H1 (cell line): ENCODE results near the gene ZNF768. TPM values are rescaled to one million over a fixed set of nuclear protein-coding genes. Genes with fewer than 3 reads are reported as not detected.

Source experiments
- CTCF ChIA-PET: fragments of 300-600 bp; sonication (Branson Sonifier 250); formaldehyde crosslinking; loops from one replicate; lab custom pipeline; 2021; ENCODE audit not compliant: partially characterized antibody; lab: Charles Lee
- POLR2A ChIA-PET: fragments of 300-600 bp; sonication (Branson Sonifier 250); formaldehyde crosslinking; loops from one replicate; lab custom pipeline; 2021; ENCODE audit warnings: inconsistent platforms; ENCODE audit not compliant: partially characterized antibody; lab: Charles Lee
- DNase-seq, 2 experiments: peaks; one replicate each; pipeline versions ENCODE4 v3.0.0 to v3.0.0-alpha.2; 2010 to 2022; ENCODE audit warnings: low spot score in 2 of 2, low read depth in 1 of 2, mixed read lengths in 1 of 2
- FAIRE-seq: peaks from 2 replicates; lab custom pipeline; 2011; peaks lifted over from hg19 to GRCh38; lab: Jason Lieb, UNC
- H2AFZ ChIP-seq: 2 replicates; pipeline ENCODE4 v1.8.1; 2012; ENCODE audit warnings: low read length, inconsistent platforms
- H2AK5ac ChIP-seq: 2 replicates; pipeline ENCODE4 v1.6.1; 2013; ENCODE audit warnings: low read depth, low read length
- H2BK120ac ChIP-seq: replicated peaks from 2 replicates; pipeline ENCODE3; 2013; ENCODE audit warnings: low read depth, low read length, inconsistent platforms
- H2BK12ac ChIP-seq: 2 replicates; pipeline ENCODE4 v1.6.1; 2013; ENCODE audit warnings: low read depth, low read length
- H2BK15ac ChIP-seq: 2 replicates; pipeline ENCODE4 v1.6.1; 2013; ENCODE audit warnings: low read length
- H2BK20ac ChIP-seq: 2 replicates; pipeline ENCODE4 v1.6.1; 2013; ENCODE audit warnings: low read length
- H2BK5ac ChIP-seq: 2 replicates; pipeline ENCODE4 v1.6.1; 2013; ENCODE audit warnings: low read depth, low read length
- H3K14ac ChIP-seq: 2 replicates; pipeline ENCODE4 v1.6.1; 2013; ENCODE audit warnings: inconsistent platforms; ENCODE audit not compliant: insufficient read length
- H3K18ac ChIP-seq: 2 replicates; pipeline ENCODE4 v1.6.1; 2013; ENCODE audit warnings: low read length; ENCODE audit errors: extremely low read depth
- H3K23ac ChIP-seq: 2 replicates; pipeline ENCODE4 v1.6.1; 2013; ENCODE audit warnings: inconsistent platforms; ENCODE audit not compliant: insufficient read length
- H3K23me2 ChIP-seq: 2 replicates; pipeline ENCODE4 v1.6.1; 2013; ENCODE audit warnings: low read depth, low read length
- H3K27ac ChIP-seq: 2 replicates; pipeline ENCODE4 v1.6.1; 2011; ENCODE audit warnings: low read depth, low read length, inconsistent platforms
- H3K27me3 ChIP-seq, 4 experiments: replicated peaks in 1 of 4; 1 replicate in 1 of 4; 2 replicates in 3 of 4; pipeline versions ENCODE4 v1.6.1 to v1.8.1; 2011 to 2013; ENCODE audit warnings: low read length in 3 of 4, mild to moderate bottlenecking in 3 of 4, inconsistent platforms in 2 of 4, mixed read lengths in 2 of 4, moderate library complexity in 1 of 4; ENCODE audit not compliant: control insufficient read depth in 3 of 4, insufficient read depth in 3 of 4; ENCODE audit errors: extremely low read depth in 1 of 4
- H3K36me3 ChIP-seq, 4 experiments: 2 replicates each; pipeline versions ENCODE4 v1.6.1 to v1.8.1; 2011 to 2013; ENCODE audit warnings: mild to moderate bottlenecking in 4 of 4, low read length in 3 of 4, moderate library complexity in 2 of 4, control low read depth in 1 of 4, inconsistent platforms in 1 of 4; ENCODE audit not compliant: insufficient read depth in 4 of 4, control insufficient read depth in 2 of 4
- H3K4ac ChIP-seq: replicated peaks from 2 replicates; pipeline ENCODE3; 2013; ENCODE audit warnings: low read length, low read depth, mixed read lengths, inconsistent platforms; ENCODE audit not compliant: insufficient read length
- H3K4me1 ChIP-seq, 4 experiments: replicated peaks in 1 of 4; 1 replicate in 1 of 4; 2 replicates in 3 of 4; pipeline versions ENCODE4 v1.6.1 to v1.8.1; 2011 to 2013; ENCODE audit warnings: low read length in 3 of 4, inconsistent platforms in 2 of 4, mixed read lengths in 1 of 4; ENCODE audit not compliant: insufficient read depth in 4 of 4, control insufficient read depth in 3 of 4
- H3K4me2 ChIP-seq, 2 experiments: 2 replicates each; pipeline versions ENCODE4 v1.6.1 to v1.8.1; 2011 to 2013; ENCODE audit warnings: low read depth in 2 of 2, low read length in 2 of 2, control low read depth in 1 of 2, inconsistent platforms in 1 of 2, mild to moderate bottlenecking in 1 of 2; ENCODE audit not compliant: insufficient read depth in 1 of 2
- H3K4me3 ChIP-seq, 4 experiments: fragments of 200-600, 300-600 bp in 1 of 4; sonication (generic), shearing (Covaris generic), sonication (Bioruptor Twin) in 1 of 4; 2 replicates each; pipeline versions ENCODE4 v1.5.1 to v1.8.1; 2011 to 2016; ENCODE audit warnings: low read length in 4 of 4, low read depth in 3 of 4, control low read depth in 2 of 4, inconsistent platforms in 2 of 4, mild to moderate bottlenecking in 2 of 4, mixed read lengths in 1 of 4, moderate library complexity in 1 of 4; ENCODE audit not compliant: insufficient read depth in 2 of 4; ENCODE audit errors: extremely low read depth in 1 of 4
- H3K56ac ChIP-seq: replicated peaks from 2 replicates; pipeline ENCODE3; 2013; ENCODE audit warnings: low read depth, mild to moderate bottlenecking, mixed read lengths, low read length, inconsistent platforms; ENCODE audit not compliant: insufficient read length
- H3K79me1 ChIP-seq: 2 replicates; pipeline ENCODE4 v1.6.1; 2013; ENCODE audit warnings: low read depth, low read length, control low read depth
- H3K79me2 ChIP-seq, 2 experiments: 2 replicates each; pipeline versions ENCODE4 v1.6.1 to v1.8.1; 2012 to 2013; ENCODE audit warnings: low read length in 2 of 2, mild to moderate bottlenecking in 2 of 2, inconsistent platforms in 1 of 2; ENCODE audit not compliant: insufficient read depth in 2 of 2, control insufficient read depth in 1 of 2
- H3K9ac ChIP-seq, 4 experiments: replicated peaks in 1 of 4; 1 replicate in 1 of 4; 2 replicates in 3 of 4; pipeline versions ENCODE4 v1.6.1 to v1.8.1; 2011 to 2013; ENCODE audit warnings: low read depth in 3 of 4, low read length in 3 of 4, control low read depth in 2 of 4, mild to moderate bottlenecking in 2 of 4, moderate library complexity in 2 of 4, inconsistent platforms in 1 of 4; ENCODE audit errors: extremely low read depth in 1 of 4
- H3K9me3 ChIP-seq, 2 experiments: 2 replicates each; pipeline versions ENCODE4 v1.6.1 to v1.8.1; 2012 to 2013; ENCODE audit warnings: mild to moderate bottlenecking in 2 of 2, moderate library complexity in 2 of 2, control low read depth in 1 of 2, inconsistent platforms in 1 of 2, low read depth in 1 of 2, low read length in 1 of 2, mixed read lengths in 1 of 2; ENCODE audit not compliant: insufficient read depth in 2 of 2
- H4K20me1 ChIP-seq, 2 experiments: replicated peaks in 1 of 2; 2 replicates each; pipeline versions ENCODE3 to v1.8.1; 2011 to 2013; ENCODE audit warnings: inconsistent platforms in 2 of 2, low read length in 2 of 2, mild to moderate bottlenecking in 1 of 2; ENCODE audit not compliant: insufficient read depth in 2 of 2, control insufficient read depth in 1 of 2
- H4K5ac ChIP-seq: 2 replicates; pipeline ENCODE4 v1.6.1; 2013; ENCODE audit warnings: low read length, low read depth, mixed read lengths, inconsistent platforms; ENCODE audit not compliant: insufficient read length
- H4K8ac ChIP-seq: 2 replicates; pipeline ENCODE4 v1.8.0; 2013; ENCODE audit warnings: mild to moderate bottlenecking, moderate library complexity, low read length, inconsistent platforms; ENCODE audit not compliant: insufficient read depth; ENCODE audit errors: extremely low read depth
- H4K91ac ChIP-seq: replicated peaks from 2 replicates; pipeline ENCODE3; 2013; ENCODE audit warnings: low read length, mixed read lengths, inconsistent platforms; ENCODE audit not compliant: insufficient read length
- KDM5A ChIP-seq: fragments of 200-600 bp; IDR thresholded peaks from 2 replicates; pipeline ENCODE4 v1.7.1; 2012; ENCODE audit warnings: mild to moderate bottlenecking, low read length, inconsistent platforms, mixed read lengths
- POLR2A ChIP-seq, 2 experiments: IDR thresholded peaks; 1 replicate in 1 of 2; 2 replicates in 1 of 2; pipeline ENCODE4 v1.6.1; 2011; ENCODE audit warnings: low read depth in 2 of 2, low read length in 2 of 2, mild to moderate bottlenecking in 2 of 2; ENCODE audit errors: control extremely low read depth in 1 of 2
- RFX5 ChIP-seq: IDR thresholded peaks from 2 replicates; pipeline ENCODE4 v1.6.1; 2011; ENCODE audit warnings: low read depth, low read length, improper control_type of control experiment, borderline replicate concordance
- SAP30 ChIP-seq: fragments of 300-600 bp; sonication (generic); IDR thresholded peaks from 2 replicates; pipeline ENCODE4 v1.7.1; 2012; ENCODE audit warnings: low read length, moderate library complexity, mild to moderate bottlenecking, inconsistent platforms; ENCODE audit not compliant: insufficient read depth, insufficient replicate concordance
- WGBS, 2 experiments: shearing (Covaris generic) in 1 of 2; methylation state at CpG; one replicate each; pipeline versions ENCODE4 v1.1.6 to v1.1.7; 2013 to 2015; ENCODE audit warnings: low lambda C conversion rate in 2 of 2, mixed read lengths in 2 of 2, inconsistent platforms in 1 of 2, low coverage in 1 of 2, missing lambda C conversion rate in 1 of 2; ENCODE audit not compliant: insufficient replicate concordance in 2 of 2, insufficient coverage in 1 of 2, insufficient read length in 1 of 2; ENCODE audit errors: extremely low coverage in 1 of 2, missing lambda C conversion rate in 1 of 2; 5-methylcytosine and 5-hydroxymethylcytosine counted together
- polyA plus RNA-seq, 7 experiments: library from polyadenylated mRNA; depleted of rRNA in 3 of 7; stranded (reverse) in 5 of 7; unstranded in 2 of 7; fragments of >200 nt in 5 of 7; fragments of 200-250 nt in 2 of 7; gene quantifications; 1 replicate in 5 of 7; 2 replicates in 1 of 7; 4 replicates in 1 of 7; pipeline versions ENCODE4 v1.2.1 to v1.2.3, GENCODE V29; 2011 to 2013; ENCODE audit warnings: missing spikeins in 2 of 7, mixed read lengths in 2 of 7
- total RNA-seq: library from RNA; stranded (reverse); fragmentation: NEBNext Ultra II Directional; extraction: Animal tissue kit (Norgen Biotek cat#: 25700); gene quantifications from 2 replicates; pipeline ENCODE4 v1.2.1, GENCODE V29; 2021

The ZNF768 gene
- total and polyA plus RNA-seq, 2 of the 8 experiments (the other 6 are each of a cell fraction or from before 2014, with no cell fraction given), result 36.1 to 47.7 TPM

- POLR2A ChIA-PET, result interaction anchor here (0.7 to 8.4 kb wide), 19 partner anchors 10 to 152 kb away, joined by 3 to 121 read pairs (median 6); partner anchors contain the start of genes PRR14, ZNF688, ZNF689 and ZNF747
- peak overlapping the region; percentile 48 to 83 for H3K4me2 ChIP-seq
- 0 out of 2 replicates have a peak overlapping the region, but pooled peaks have one; percentile 60 for H3K27ac ChIP-seq
- peaks cover 0 to 4% of the 10 kb centered on the region in 2 experiments for H4K20me1 ChIP-seq
- no peak for FAIRE-seq
- H3K9me3 ChIP-seq, result no peaks in the 10 kb centered on the region
- H2BK12ac ChIP-seq, result no peak overlapping the region
- H3K23me2 ChIP-seq, result peaks cover 7% of the 10 kb centered on the region; the same call in 1 of the 2 replicates
- peaks cover 3 to 8% (median 5%) of the 10 kb centered on the region in 4 experiments; a peak in 4 of 8 replicates for H3K36me3 ChIP-seq
- no peaks in the 10 kb centered on the region for H3K79me2 ChIP-seq
- WGBS, 2 experiments, result 4% methylated on average over 17 of the region's 17 CpGs; no CpG with 5 or more reads in 1 of the 2 experiments
- H2BK15ac ChIP-seq, result no peak overlapping the region
- peaks cover 0 to 5% (median 2%) of the 10 kb centered on the region in 4 experiments; a peak in 2 of 7 replicates for H3K4me1 ChIP-seq
- no peak overlapping the region for H2AFZ ChIP-seq
- H2BK120ac ChIP-seq, result no peak overlapping the region
- no peak overlapping the region for H4K91ac ChIP-seq
- DNase-seq, result no peak
- peak overlapping the region; percentile 58 to 86 (median 76) for H3K4me3 ChIP-seq
- peak overlapping the region; percentile 78 for H3K18ac ChIP-seq
- CTCF ChIA-PET, result interaction anchor here (0.7 to 3.1 kb wide), 10 partner anchors 17 to 123 kb away, joined by 3 to 23 read pairs (median 4); partner anchors contain the start of gene ZNF747
- H2AK5ac ChIP-seq, result no peak overlapping the region
- no peak overlapping the region for H2BK20ac ChIP-seq
- peak overlapping the region; percentile 88; the same call in 1 of the 2 replicates for H2BK5ac ChIP-seq
- no peak overlapping the region for H3K4ac ChIP-seq
- H4K8ac ChIP-seq, result no peak overlapping the region
- H3K14ac ChIP-seq, result no peak overlapping the region
- TF ChIP-seq POLR2A (IDR thresholded peaks at IDR 0.05; ENCODE audit: control extremely low read depth in 1 of 2, low read depth in 2 of 2, low read length in 2 of 2) (0 out of 3 replicates have a peak, but pooled peaks of 1 of the 2 experiments have one; percentile 20), RFX5 (no peak), KDM5A (no peak), SAP30 (peak; percentile 6)
- TF ChIP-seq, all 59 proteins: peak for 2
- H3K56ac ChIP-seq, result no peak overlapping the region
- no peak overlapping the region for H4K5ac ChIP-seq
- H3K9ac ChIP-seq, result peak overlapping the region in 3 of 4 experiments; percentile 43 to 66 (median 58); a peak in 5 of 7 replicates
- no peaks in the 10 kb centered on the region for H3K79me1 ChIP-seq
- peaks cover 0 to 3% (median 1%) of the 10 kb centered on the region in 4 experiments; a peak in 1 of 7 replicates for H3K27me3 ChIP-seq
- no peak overlapping the region for H3K23ac ChIP-seq
Observed at GRCh38 chr16:30557707-30557956, 31.3 kb upstream of the ZNF768 start.
